BLaER1 (cell line): ENCODE results near the gene INTS11.
A peak's percentile ranks its signal among the peaks of the same experiment; 100 is the strongest.

Experiments
- H3K27ac ChIP-seq: shearing (Covaris generic); formaldehyde crosslinking; 2 replicates; pipeline ENCODE4 v1.8.1; 2022
- H3K27me3 ChIP-seq: shearing (Covaris generic); formaldehyde crosslinking; 2 replicates; pipeline ENCODE4 v1.8.1; 2022
- H3K36me3 ChIP-seq: shearing (Covaris generic); formaldehyde crosslinking; 2 replicates; pipeline ENCODE4 v1.8.1; 2022
- H3K4me1 ChIP-seq: shearing (Covaris generic); formaldehyde crosslinking; 2 replicates; pipeline ENCODE4 v1.8.1; 2022
- H3K4me2 ChIP-seq: shearing (Covaris generic); formaldehyde crosslinking; 2 replicates; pipeline ENCODE4 v1.8.1; 2022
- H3K4me3 ChIP-seq: shearing (Covaris generic); formaldehyde crosslinking; 2 replicates; pipeline ENCODE4 v1.8.1; 2022
- H3K9ac ChIP-seq: shearing (Covaris generic); formaldehyde crosslinking; 2 replicates; pipeline ENCODE4 v1.8.1; 2022
- H3K9me3 ChIP-seq: shearing (Covaris generic); formaldehyde crosslinking; 2 replicates; pipeline ENCODE4 v1.8.1; 2022
- H4K20me1 ChIP-seq: shearing (Covaris generic); formaldehyde crosslinking; 2 replicates; pipeline ENCODE4 v1.8.1; 2022
- Cebpa-rat ChIP-seq: shearing (Covaris generic); IDR thresholded peaks from 2 replicates; pipeline ENCODE4 v1.8.1; 2022

Gene INTS11

GRCh38 chr1:1344655-1345361 lies 20.3 kb upstream of the INTS11 start:
- Histone ChIP-seq H3K27ac (peak overlapping the region; percentile 51), H3K4me1 (peaks cover 67% of the 10 kb centered on the region), H3K4me2 (peak overlapping the region; percentile 99), H3K27me3 (no peaks in the 10 kb centered on the region), H3K9me3 (no peaks in the 10 kb centered on the region), H4K20me1 (peaks cover 87% of the 10 kb centered on the region), H3K36me3 (peaks cover 23% of the 10 kb centered on the region), H3K4me3 (no peak overlapping the region), H3K9ac (0 out of 2 replicates have a peak overlapping the region, but pooled peaks have one; percentile 40)
- TF ChIP-seq Cebpa-rat, result no peak

DNA sequence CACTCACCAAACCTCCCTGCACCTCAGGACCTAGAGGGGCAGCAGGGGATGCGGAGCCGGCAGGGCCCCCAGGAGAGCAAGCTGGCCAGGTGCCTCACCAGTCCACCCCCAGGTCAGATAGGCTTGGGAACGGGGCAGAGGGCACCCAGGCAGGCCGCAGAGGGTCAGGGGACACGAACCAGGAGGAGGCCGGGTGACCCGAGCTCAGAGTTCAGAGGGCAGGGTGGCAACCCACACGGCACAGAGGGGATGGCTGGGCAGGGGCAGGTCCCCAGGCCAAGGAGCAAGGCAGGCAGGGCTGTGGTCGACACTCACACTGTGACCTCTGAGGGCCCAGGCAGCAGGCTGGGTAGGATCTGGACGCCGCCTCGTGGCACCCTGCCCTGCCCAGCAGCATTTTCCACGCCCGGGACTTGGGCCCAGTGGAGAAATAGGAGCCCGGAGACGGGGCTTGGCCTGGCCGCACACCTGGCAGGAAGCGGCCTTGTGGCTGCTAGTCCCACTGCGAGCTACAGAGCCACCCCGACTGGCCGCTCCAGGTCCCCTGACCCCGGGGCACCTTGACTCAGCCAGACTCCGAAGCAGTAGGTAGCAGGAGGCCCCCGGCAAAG lies 19.5 kb upstream of the INTS11 start:
- H3K36me3 ChIP-seq, result peaks cover 27% of the 10 kb centered on the region
- peak overlapping the region; percentile 22; the same call in 1 of the 2 replicates for H3K27ac ChIP-seq
- peaks cover 67% of the 10 kb centered on the region for H3K4me1 ChIP-seq
- no peaks in the 10 kb centered on the region for H3K9me3 ChIP-seq
- no peaks in the 10 kb centered on the region for H3K27me3 ChIP-seq
- no peak for TF ChIP-seq Cebpa-rat
- no peak overlapping the region for H3K4me3 ChIP-seq
- peaks cover 87% of the 10 kb centered on the region for H4K20me1 ChIP-seq
- peak overlapping the region; percentile 99 for H3K4me2 ChIP-seq
- H3K9ac ChIP-seq, result peak overlapping the region; percentile 45; the same call in 1 of the 2 replicates

- peak overlapping the region; percentile 72 for H3K4me2 ChIP-seq
- no peaks in the 10 kb centered on the region for H3K27me3 ChIP-seq
- TF ChIP-seq Cebpa-rat, result no peak
- H4K20me1 ChIP-seq, result peaks cover 75% of the 10 kb centered on the region
- peak overlapping the region; percentile 55 for H3K9ac ChIP-seq
- peaks cover 35% of the 10 kb centered on the region for H3K36me3 ChIP-seq
- peak overlapping the region; percentile 66 for H3K27ac ChIP-seq
- no peaks in the 10 kb centered on the region for H3K9me3 ChIP-seq
- H3K4me3 ChIP-seq, result no peak overlapping the region
- H3K4me1 ChIP-seq, result peaks cover 58% of the 10 kb centered on the region
Measured at GRCh38 chr1:1342584-1343115, 18.2 kb upstream of the INTS11 start.

DNA sequence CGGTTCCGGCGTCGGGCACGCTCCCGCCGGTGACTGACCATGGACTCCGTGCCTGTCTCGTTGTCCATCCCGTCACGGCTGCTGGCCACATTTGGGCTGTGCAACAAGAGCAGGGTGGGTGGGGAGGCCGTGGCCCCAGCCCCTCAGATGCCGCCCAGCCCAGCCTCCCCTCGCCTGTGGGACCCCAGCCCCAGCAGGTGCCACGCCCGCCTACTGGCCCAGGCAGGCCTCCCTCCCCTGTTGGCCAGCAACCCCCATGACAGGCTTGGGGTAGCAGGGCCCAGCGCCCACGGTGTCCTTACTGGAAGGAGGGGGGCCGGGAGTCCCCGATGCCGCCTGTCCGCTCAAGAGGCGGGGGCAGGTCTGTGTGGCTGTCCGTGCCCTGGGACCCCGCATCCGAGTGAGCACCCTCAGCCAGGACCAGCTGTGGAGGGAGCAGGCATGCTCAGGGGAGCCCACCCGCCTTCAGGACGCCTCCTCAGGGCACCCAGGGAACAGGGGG lies 17.7 kb upstream of the INTS11 start:
- Histone ChIP-seq H3K4me3 (no peak overlapping the region), H3K9ac (peak overlapping the region; percentile 55), H3K9me3 (no peaks in the 10 kb centered on the region), H3K4me1 (peaks cover 52% of the 10 kb centered on the region), H3K4me2 (peak overlapping the region; percentile 72), H4K20me1 (peaks cover 75% of the 10 kb centered on the region), H3K27me3 (no peaks in the 10 kb centered on the region), H3K27ac (peak overlapping the region; percentile 66), H3K36me3 (peaks cover 40% of the 10 kb centered on the region)
- TF ChIP-seq Cebpa-rat, result no peak

GRCh38 chr1:1341549-1342021 lies 17.1 kb upstream of the INTS11 start:
- Histone ChIP-seq H3K27ac (no peak overlapping the region), H4K20me1 (peaks cover 73% of the 10 kb centered on the region), H3K4me2 (no peak overlapping the region), H3K9me3 (no peaks in the 10 kb centered on the region), H3K4me1 (peaks cover 47% of the 10 kb centered on the region), H3K27me3 (no peaks in the 10 kb centered on the region), H3K4me3 (no peak overlapping the region), H3K36me3 (peaks cover 45% of the 10 kb centered on the region), H3K9ac (no peak overlapping the region)
- no peak for TF ChIP-seq Cebpa-rat

DNA sequence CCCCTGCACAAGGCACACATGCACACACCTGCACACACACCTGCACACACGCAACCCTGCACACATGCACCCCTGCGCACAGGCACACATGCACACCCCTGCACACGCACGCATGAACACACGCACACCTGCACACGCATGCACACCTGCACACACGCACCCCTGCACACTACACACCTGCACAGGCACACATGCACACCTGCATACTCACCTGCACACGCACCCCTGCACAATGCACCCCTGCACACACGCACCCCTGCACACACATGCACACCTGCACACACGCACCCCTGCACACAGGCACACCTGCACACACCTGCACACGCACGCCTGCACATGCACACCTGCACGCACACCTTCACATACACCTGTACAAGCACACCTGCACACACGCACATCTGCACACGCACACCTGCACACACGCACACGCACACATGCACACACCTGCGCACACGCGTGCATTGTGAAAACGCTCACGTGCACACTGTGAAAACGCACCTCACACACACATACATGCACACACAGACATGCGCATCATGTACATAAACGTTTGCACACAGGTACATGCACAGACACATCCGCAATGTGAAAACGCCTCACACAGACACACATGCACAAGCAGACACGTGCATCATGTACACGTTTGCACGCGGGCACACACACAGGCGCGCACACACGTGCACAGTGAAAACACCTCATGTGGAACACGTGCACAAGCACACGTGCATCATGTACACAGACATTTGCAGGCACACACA lies 16.5 kb upstream of the INTS11 start:
- H3K27ac ChIP-seq, result no peak overlapping the region
- H3K36me3 ChIP-seq, result peaks cover 52% of the 10 kb centered on the region
- H3K27me3 ChIP-seq, result no peaks in the 10 kb centered on the region
- H4K20me1 ChIP-seq, result peaks cover 73% of the 10 kb centered on the region
- TF ChIP-seq Cebpa-rat, result no peak
- H3K4me1 ChIP-seq, result peaks cover 41% of the 10 kb centered on the region
- H3K9ac ChIP-seq, result no peak overlapping the region
- no peak overlapping the region for H3K4me3 ChIP-seq
- no peak overlapping the region for H3K4me2 ChIP-seq
- no peaks in the 10 kb centered on the region for H3K9me3 ChIP-seq

- Histone ChIP-seq H3K27me3 (no peaks in the 10 kb centered on the region), H4K20me1 (peaks cover 73% of the 10 kb centered on the region), H3K36me3 (peaks cover 59% of the 10 kb centered on the region), H3K9ac (no peak overlapping the region), H3K9me3 (no peaks in the 10 kb centered on the region), H3K4me2 (no peak overlapping the region), H3K27ac (no peak overlapping the region), H3K4me1 (peaks cover 33% of the 10 kb centered on the region), H3K4me3 (no peak overlapping the region)
- no peak for TF ChIP-seq Cebpa-rat
Measured at GRCh38 chr1:1340185-1340584, 15.7 kb upstream of the INTS11 start.

- Histone ChIP-seq H3K27me3 (no peaks in the 10 kb centered on the region), H3K4me2 (no peak overlapping the region), H3K4me3 (no peak overlapping the region), H3K9me3 (no peaks in the 10 kb centered on the region), H3K36me3 (peaks cover 73% of the 10 kb centered on the region), H4K20me1 (peaks cover 73% of the 10 kb centered on the region), H3K27ac (no peak overlapping the region), H3K4me1 (peaks cover 14% of the 10 kb centered on the region), H3K9ac (no peak overlapping the region)
- no peak for TF ChIP-seq Cebpa-rat
Measured at GRCh38 chr1:1338278-1338677, 13.8 kb upstream of the INTS11 start.

- H3K27ac ChIP-seq, result no peak overlapping the region
- no peak overlapping the region for H3K9ac ChIP-seq
- peaks cover 72% of the 10 kb centered on the region for H4K20me1 ChIP-seq
- H3K27me3 ChIP-seq, result no peaks in the 10 kb centered on the region
- no peak overlapping the region for H3K4me2 ChIP-seq
- no peaks in the 10 kb centered on the region for H3K9me3 ChIP-seq
- peaks cover 73% of the 10 kb centered on the region for H3K36me3 ChIP-seq
- H3K4me1 ChIP-seq, result peaks cover 9% of the 10 kb centered on the region
- no peak for TF ChIP-seq Cebpa-rat
- no peak overlapping the region for H3K4me3 ChIP-seq
Measured at GRCh38 chr1:1337793-1338147, 13.3 kb upstream of the INTS11 start.
